Measurements from ENCODE around the gene NUP42.
"Not testable (repeated sequence)": the region's sequence is repeated elsewhere in the genome, so short reads cannot be mapped to it uniquely, and the experiment has no call there.

NUP42 gene

DNA sequence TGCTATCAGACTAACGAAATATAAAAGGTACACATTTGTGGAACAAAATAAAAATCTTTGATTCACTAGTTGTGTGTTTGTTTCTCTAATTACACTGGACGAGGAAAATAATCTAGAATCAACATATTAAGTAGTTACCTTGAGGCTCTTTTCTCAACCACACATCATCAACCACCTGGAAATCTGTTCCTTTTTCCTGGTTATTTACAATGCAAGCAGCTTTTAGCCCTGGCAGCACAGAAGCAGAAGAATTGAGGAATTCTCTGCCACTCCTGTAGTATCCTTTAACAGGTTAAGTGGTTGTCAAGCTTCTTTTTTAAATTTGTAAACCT lies 23.7 kb downstream of the NUP42 start:
- no peak for FAIRE-seq

DNA sequence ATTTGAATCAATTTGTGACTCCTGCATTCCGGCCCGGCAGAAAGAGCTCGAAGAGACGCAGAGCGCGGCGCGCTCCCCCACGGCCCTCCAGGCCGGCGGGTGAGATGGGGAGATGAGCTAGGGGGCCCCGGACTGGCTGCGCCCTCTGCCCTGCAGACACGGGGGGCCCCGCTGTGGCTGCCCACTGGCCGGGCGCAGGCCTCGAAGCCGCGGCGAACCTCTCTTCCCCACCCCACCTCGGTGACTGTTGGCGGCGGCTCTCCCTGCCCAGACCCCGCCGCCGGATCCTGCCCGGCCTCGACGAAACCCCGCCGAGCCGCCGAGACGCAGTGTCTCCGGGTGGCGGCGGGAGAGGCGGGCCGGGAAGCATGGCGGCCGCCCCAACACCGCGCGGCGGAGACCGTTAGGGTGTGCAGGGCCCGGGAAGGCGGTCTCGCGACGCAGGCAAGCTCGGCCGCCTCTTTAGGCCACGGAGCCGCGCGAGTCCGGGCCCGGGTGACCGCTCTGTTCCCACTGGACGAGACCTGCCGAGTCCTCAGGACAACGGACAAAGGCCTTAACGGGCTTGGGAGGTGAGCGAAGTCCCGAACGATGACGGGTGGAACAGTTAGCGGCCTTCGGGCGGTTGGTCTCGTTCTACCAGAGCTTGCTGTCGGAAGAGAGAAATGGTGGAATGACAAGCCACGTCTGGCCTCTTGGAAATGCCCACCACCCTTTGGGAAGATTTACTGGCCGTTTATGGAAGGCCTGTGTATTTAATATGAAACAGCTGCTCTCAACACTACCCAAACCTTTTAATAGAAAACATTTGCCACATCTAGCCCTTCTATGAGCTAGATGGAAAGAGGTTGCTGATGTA lies 24.3 kb downstream of the NUP42 start:
- no peak for FAIRE-seq

DNA sequence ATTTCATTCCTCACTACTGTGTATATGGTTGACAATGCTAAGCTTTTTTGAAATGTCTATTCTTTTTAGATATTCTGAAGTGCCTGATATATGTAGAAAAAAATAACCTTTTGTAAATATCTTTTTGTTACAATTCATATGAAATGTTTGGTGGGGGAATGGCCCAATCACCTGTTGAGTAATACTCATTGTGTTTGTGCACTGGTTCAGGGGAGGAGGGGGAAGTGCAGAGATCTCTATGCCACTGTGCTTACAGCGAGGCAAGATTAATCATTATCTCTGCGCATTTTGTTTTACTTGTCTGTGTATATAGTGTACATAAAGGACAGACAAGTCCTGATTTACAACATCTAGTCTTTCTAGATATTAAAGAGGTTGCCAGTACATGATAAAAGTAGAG lies 25.2 kb downstream of the NUP42 start:
- FAIRE-seq: no peak

DNA sequence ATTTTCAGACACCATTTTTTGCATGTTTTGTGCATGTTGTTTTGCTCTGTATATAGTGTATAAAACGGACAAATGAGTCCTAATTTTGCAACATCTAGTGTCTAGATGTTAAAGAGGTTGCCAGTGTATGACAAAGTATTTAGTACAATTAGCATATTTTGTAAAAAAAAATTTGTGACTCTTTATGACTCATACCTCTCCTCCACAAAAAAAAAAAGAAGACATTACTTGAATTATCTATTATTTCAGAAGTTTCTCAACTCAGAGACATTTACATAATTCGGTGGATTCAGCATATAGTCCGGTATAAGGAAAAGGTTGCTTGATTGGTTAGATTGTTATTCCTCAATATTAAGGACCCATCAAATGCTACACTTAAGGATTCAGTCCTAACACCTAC lies 26.0 kb downstream of the NUP42 start:
- FAIRE-seq: no peak

DNA sequence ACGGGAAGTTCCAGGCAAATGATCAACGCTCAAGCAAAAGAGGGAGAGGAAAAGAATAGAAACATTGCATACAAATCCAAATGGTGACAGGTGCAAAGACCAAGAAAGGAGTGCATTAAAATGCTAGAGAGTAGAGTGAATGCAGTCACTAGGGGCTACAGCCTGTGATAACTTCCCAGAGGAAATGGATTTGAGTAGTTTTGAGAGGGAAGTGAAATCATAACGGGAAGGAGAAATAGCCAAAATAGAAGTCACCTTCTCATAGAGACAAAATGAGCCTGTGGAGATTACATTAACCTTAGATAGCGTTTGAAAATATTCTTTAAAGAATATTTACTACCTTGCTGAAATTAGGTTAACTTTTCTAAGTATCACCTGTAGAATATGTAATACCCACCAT lies 26.5 kb downstream of the NUP42 start:
- FAIRE-seq: no peak

DNA sequence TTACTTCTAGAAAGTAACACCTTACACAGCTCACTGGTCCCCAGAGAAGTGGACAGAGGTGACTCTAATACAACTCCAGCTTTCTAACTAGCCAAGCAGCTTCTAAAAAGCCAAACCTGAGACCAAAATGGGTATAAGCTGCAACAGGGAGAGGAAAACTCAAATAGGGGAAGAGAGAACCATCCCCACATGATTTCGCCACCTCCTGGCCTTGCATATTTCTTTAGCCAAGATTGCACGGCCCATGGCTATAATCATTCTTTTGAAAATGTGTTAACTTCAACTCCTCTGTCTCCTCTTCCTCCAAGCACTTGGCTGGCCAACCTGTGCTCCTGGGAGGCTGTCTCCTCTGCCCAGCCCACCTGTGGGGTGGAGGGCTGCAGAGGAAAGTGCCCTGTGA lies 28.7 kb downstream of the NUP42 start:
- no peak for FAIRE-seq

DNA sequence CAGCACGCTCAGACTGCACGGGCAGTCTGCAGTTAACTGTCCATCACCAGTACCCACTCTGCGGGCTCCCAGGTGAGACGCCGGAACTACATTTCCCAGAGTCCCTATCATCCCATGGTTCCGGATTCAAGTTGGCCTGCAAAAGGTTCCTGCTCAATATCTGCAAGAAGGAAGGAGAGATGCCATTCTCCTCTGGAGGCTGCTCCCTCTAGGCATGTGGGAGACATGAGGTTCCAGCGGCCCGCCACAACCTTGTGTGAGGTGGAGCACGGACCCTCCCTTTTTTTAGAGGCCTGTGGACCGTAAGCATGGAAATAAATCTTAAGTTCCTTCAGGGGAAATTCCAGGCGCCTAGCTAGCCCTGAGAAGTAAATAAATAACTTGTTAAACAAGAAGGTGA lies 29.7 kb downstream of the NUP42 start:
- no peak for FAIRE-seq

DNA sequence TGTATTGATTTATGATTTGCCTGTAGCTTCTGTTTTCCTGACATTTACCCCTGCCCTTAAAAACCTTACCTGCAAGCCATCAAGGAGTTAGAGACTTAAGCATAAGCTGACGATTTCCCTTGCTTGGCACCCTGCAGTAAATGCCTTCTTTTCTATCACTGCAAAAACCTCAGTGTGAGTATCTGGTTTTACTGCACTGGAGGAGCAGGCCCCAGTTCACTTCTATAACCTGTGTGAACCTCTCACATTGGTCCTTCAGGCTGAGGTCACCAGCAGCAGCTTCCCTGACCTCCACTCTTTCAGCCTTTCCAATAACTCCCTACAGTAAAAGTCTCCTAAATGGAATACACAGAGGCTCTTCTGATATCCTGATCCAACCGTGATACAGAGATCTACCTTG lies 30.5 kb downstream of the NUP42 start:
- FAIRE-seq: no peak

DNA sequence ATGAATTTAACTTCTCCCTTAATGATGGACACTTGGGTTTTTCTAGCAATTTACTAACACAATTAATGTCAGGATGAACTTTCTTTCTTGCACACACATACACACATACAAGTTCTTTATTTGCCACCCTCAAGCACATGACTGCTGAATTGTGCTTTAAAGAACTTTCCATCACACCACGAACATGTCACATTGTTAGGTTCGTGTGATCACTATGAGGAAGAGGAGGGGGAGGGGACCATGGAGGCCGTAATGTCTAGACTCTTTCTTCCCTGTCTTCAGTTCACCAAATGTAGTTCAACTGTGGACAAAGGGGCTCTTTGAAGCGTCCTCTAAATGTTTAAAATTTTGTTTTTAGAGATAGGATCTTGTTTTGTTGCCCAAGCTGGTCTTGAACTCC lies 31.0 kb downstream of the NUP42 start:
- FAIRE-seq: no peak

DNA sequence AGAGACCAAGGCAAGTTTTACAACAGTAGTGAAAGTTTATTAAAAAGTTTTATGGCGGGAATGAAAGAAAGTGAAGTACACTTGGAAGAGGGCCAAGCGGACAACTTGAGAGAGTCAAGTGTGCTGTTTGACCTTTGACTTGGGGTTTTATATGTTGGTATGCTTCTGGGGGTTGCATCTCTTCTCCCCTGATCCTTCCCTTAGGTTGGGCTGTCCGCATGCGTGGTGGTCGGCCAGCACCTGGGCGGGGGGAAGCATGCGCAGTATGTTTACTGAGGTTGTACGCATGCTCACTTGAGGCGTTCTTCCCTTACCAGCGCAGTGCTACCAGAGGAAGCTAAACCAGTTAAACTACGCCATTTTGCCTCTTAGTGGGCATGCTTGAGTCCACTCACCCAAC lies 31.9 kb downstream of the NUP42 start:
- no peak for FAIRE-seq

DNA sequence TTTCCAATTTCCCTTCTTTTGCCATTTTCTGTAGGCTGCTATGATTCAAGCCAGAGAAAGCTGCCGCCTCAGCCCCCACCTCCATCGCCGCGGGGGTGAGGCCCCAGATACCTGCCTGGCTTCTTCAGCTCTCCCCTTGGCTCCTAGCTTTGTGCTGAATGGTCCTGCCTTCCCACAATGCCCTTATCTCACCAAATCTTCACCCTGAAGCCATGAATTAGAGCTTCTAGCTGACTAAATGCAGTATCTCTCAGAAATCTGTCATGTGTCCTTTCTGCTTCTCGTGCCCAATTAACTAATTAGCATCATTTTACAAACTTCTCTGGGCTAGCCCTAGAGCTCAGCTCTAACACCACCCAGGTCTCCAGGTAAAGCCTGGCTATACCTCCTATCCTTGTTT lies 32.6 kb downstream of the NUP42 start:
- no peak for FAIRE-seq

DNA sequence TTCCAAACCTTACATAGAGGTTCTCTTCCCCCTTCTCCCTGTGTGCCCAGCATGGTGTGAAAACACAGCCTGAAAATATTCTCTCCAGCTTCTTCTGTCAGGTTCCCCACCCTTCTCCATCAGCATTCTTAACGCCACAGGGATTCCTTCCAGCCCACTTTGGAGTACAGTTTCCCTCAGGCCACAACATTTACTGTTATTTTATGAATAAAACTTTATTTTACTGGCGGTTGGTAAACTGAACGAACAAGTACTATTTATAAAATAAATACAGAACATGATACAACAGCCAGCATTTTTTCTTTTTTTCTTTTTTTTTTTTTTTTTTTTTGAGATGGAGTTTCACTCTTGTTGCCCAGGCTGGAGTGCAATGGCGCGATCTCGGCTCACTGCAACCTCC lies 33.1 kb downstream of the NUP42 start:
- FAIRE-seq: no peak

DNA sequence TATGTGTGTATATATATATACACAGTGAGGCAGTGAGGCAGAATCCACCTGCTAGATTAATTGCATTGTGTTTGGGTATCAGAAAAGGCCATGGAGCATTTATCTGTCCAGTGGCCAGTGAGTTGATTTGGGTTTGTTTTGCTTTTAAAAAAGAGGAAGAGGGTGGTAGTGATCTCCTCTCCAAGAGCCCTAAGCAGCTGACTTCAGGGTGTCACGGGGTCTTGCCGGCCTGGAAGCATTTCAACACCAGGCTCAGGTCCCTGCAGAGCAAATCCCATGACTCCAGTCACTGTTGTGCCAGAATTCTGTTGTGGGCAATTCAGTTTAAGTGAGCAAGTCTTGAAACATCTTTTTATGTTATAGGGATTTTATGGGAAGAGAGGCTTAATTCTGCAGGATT lies 34.2 kb downstream of the NUP42 start:
- FAIRE-seq: no peak

DNA sequence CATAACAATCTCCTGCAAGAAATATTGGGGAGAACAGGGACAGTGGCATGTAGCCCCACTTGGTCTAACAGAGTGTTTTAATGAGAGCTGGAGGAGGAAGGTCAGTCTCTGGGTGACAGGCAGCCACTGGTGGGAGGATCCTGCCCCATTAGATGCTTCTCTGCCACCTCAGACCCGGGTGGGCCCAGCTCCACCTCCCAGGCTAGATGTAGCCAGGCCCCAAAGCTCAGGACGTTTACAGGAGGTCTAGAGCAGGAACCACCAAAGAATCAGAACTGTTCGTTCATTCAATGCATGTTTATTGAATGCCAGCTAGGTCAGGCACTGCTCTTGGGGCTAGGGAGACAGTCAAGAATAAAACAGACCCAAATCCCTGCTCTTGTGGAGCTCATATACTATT lies 36.3 kb downstream of the NUP42 start:
- FAIRE-seq: no peak

DNA sequence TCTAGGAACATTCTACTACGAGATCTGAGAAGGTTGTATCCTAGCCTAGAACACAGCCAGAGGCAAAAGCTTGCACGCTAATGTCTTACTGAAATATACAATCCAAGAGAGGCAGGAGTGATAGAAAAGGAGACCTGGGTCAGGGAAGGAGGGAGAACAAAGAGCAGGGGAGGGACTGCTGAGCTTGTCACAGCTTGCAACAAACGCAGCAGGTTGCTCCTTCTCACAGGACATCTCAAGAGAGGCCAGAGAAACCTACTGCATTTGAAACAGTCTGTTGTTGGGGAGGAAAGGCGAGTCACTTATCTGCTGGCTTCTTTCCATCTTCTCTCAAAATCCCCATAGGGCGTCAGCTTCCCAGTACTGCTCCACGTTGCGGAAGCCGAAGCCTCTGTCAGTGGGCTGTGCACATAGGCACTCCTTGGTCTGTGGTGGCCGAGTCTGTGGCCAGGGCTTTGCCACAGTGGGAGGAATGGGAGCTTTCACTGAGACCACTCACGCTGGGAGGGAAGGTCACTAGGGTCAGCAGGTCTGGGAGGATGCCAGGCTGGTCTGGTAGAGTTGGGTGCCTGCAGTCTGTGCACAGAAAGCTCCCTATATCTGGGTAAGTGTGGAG lies 39.0 kb downstream of the NUP42 start:
- FAIRE-seq: no peak

DNA sequence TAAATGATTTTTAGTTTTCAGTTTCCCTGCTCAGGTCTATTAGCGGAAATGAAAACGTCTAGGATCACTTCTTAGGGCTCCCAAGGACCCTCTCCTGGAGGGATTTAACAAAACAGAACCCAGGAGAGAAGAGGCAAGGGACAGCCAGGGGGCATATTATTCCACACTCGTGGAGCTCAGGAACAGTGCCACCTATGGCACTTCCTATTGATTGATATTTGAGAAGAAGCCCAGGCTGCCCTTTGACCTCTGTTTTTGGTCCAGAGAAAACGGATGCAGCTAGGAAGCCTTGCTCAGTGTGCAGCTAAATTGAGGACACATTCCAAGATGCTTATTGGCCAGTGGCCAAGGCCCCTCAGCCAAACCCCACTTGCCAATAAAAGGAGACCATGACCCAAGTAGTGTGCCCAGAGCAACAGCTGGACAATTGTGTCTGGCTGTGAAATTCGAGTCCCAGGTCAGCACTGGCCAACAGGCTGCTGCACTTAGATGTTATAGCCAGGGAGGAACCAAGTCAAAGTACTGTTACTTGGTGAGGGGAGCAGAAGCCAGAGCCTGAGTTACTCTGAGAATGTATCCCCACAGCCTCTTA lies 40.7 kb downstream of the NUP42 start:
- FAIRE-seq: no peak

DNA sequence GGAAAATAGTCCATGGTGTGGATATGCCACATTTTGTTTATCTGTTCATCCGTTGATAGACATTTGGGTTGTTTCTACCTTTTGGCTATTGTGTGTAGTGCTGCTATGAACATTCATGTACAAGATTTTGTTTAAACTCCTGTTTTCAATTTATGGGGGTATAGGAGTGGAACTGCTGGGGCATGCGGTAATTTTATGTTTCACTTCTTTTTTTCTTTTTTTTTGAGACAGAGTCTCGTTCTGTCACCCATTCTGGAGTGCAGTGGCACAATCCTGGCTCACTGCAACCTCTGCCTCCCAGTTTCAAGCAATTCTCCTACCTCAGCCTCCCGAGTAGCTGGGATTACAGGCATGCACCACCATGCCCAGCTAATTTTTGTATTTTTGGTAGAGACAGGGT lies 42.5 kb downstream of the NUP42 start:
- not testable (repeated sequence) for FAIRE-seq

DNA sequence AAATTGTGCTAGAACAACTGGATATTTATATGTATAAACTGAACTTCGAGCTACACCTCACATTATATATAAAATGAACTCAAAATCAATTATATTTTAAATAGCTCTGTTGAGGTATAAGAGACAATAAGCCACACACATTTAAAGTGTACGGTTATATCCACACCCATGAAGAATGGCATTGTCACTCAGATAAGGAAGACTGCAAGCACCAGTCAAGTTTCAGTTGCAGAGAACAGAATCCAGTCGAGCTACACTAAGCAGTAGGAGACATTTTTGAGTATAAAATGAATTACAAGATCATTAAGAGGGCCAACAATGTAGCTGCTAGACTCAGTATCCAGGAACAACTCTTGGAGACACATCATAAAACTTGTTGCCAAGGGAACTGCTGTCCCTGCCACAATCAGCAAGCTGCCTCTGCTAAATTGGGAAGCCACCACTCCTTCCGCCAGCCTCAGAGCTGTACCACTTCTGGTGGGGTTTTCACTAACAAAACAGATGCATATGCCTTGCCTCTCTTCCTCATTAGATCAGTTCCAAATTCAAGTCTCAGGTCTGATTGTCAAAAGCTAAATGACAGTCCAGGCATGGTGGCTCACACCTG lies 45.1 kb downstream of the NUP42 start:
- no peak for FAIRE-seq

DNA sequence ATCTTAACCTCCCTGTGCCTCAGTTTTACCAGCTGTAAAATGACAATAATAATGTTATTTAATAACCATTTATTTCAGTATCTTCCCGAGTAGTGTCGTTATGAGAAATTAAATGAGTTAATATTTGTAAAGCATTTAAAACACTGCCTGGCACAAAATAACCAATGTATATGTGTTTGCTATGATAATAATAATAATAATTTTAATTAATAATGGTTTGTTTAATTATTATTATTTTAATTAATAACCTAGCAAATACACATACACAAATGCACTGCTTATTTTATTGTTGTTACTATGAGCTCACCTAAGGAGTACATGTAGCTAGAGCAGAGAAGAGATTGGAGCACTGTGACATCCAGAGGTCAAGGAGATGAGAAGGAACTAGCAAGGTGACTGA lies 46.6 kb downstream of the NUP42 start:
- no peak for FAIRE-seq

DNA sequence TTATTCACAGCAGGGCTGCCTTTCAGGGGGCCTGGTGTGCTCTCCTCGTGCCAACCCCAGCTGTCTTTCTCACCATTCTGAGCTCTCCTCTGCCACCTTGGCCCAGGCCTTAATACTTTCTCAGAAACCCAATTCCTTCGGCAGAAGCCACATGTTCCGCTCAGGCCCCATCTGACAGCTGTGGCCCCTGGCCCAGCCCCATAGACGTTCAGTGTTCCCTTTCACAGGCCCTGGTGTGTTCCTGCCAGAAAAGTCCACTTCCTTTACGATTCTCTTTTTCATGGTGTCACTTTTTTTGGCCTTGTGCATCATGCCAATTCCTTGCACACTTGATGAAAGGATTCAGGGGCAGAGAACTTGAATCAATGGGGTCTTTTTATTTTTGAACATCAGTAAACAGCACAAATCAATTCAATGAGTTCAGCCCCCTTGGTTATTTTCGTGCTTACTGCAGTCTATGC lies 48.8 kb downstream of the NUP42 start:
- FAIRE-seq: no peak

DNA sequence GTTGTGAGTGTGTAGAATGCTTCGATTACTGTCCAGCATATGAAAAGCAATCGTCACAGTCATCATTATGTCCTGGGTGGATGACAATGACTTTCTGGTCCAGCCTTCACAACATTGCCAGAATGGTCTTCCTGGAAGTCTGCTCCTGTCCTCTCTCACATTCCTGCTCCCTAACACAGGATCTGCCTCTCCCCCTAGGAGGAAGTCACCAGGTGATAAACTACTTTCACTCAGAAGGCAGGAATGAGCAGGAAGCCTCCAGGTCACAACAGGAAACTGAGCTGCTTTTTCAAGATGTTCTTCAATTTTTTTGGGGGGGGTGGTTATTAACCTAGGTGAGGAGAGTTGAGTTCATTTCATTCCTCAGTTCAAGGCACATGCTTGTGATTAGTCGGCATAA lies 51.1 kb downstream of the NUP42 start:
- FAIRE-seq: no peak

DNA sequence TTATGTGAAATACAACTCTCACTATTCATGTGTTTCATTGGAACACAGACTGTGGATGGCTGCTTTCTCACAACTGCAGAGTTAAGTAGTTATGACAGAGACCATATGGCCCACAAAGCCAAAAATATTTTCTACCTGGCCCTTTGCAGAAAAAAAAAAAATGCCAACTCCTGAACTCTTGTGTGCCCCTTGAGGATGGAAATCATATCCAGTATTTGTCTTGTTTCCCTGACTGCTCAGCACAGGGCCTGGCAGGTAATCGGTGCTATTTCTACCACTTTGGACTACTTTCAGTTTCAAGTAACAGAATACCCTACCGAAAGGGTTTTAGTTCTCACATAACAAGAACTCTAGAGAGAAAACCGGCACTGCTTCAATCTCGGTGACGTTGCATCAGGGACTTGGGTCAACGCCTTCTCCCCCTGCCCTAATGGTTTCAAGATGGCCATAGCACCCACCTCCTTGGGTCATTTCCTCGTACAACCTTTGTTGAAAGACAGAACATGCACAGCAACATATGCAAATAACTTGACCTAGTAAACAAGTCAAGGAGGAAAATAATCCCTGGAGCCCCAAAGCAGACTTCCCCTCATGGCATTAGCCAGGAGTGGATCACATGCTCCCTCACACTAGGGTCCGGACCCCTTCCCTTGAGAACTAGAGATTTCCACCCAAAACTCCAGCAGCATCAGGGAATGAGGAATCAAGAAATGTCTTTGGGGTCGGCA lies 52.9 kb downstream of the NUP42 start:
- no peak for FAIRE-seq

DNA sequence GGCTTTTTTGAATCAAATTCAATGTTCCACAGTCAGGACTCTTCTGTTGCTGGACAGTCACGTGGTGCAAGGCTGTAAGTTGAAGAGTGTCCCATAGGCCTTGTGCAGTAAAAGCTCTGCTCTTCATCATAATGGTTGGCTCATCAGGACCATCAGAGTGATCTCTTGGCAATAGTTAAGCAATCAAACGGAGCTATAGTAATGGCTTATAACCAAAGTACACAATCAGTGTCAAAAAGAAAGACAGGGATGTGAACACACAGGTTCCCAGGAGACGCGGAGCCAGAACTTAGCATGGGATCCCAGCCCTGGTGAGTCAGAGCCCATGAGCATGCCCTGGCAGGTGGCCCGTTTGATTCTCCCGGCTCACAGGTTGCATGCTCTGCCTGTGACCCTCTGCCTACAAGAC lies 54.0 kb downstream of the NUP42 start:
- FAIRE-seq: no peak
